GM04503 (cell line): ENCODE measurements around the gene BMAL2.

Source experiments
- DNase-seq: peaks from one replicate; pipeline ENCODE4 v3.0.0-alpha.2; 2012; ENCODE audit warnings: low read depth

Gene BMAL2

DNA sequence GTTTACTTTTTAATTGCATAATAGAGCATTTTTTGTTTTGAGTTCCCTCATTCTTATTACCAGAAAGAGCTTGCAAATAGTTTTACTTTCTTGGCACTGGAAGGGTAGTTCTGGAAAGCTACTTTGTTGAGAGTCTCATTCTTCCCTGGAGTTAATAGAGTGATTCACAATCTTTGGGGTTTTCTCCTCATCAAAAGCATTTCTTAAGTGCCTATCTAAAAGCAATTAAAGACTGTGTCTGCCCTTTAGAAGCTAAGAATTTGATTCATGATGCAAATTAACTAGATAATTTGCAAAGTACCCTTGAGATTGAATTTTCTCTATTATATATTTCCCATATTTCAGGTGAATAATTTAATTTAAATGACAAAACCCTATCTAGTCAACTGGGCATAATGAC, 8.1 kb upstream of the BMAL2 start:
- DNase-seq, result no peak

DNA sequence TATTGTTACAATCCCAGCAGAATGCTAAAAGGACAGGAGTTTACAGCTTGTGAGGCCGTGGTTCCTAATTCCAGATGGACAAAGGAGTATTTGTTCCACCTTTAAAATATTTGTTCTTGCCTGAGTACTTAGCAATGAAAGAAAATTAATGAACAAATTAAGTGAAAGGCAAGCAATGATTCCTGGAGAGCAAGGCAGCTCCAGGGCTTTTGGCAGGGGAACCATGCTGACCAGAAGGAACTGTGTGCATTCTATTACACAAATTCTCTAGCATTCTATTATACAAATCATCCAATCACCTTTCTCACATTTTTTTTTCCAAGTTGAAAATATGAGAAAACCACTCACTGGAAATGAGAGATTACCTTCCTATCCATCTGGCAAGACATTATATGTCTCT, 1.8 kb upstream of the BMAL2 start:
- no peak for DNase-seq

DNA sequence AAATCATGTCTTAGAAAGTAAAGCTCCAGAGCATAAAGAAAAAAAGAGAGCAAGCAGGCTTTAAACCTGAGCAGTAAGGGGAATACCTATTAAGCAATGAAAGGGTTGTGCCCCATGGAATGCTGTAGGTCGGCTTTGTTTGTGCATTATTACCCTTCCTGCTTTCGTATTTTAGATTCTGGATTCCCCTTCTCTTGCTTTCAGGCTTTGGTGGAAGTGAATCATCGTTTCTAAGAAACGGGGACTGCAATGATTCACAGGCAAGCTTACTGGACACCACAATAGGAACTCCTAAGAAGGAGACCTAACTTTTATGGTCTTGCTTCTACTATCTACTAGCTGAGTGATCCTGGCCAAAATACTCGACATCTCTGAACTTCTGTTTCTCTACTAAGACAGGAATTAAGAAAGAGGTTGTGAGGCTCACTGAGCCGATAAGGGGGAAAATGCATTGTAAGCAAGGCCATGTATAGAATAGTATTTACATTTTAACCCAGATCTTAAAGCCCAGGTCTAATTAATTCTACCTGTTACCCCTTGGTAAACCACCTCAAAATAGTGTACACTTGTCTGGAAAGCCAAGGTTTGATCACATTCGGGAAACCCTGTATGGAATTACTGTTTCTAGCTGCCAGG, 1.2 kb upstream of the BMAL2 start:
- peak; percentile 83 for DNase-seq

- no peak for DNase-seq
These were observed 710 bp upstream of the BMAL2 start for GRCh38 chr12:27331927-27332324.

- DNase-seq, result no peak
These were observed 276 bp upstream of the BMAL2 start for GRCh38 chr12:27332407-27332713.

- DNase-seq, result no peak
These were observed 870 bp downstream of the BMAL2 start for GRCh38 chr12:27333403-27334009.

DNA sequence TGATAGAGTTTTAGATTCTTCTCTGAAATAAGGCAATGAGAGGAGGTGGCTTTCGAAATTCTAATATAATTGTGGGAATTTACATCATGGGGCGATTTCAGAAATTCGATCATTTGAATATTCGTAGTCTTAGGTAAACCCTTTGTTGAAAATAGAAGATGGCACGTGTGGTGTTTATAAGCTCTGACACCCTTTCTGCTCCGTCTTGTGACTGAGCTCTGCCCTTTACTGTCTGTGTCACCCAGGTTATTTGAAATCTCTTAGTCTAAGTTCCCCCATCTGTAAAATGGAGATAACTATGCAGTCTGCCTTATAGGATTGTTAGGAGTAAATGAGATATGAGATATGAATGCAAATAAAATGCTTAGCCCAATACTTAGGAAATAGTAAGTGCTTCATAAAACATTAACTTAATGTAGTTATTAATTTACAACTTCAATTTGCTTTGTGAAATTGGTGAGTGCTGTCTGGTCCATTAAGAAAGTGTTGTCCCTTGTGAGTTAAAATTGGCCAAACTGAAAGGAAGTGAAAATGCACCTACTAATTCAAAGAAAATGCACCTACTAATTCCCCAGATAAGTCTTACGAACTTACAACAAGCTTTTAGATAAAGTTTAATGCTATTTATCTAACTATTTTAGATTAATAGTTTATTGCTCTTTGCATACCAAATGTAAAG, 1.5 kb downstream of the BMAL2 start:
- DNase-seq, result no peak

- DNase-seq, result no peak
These were observed 2.1 kb downstream of the BMAL2 start for GRCh38 chr12:27334721-27335082.

DNA sequence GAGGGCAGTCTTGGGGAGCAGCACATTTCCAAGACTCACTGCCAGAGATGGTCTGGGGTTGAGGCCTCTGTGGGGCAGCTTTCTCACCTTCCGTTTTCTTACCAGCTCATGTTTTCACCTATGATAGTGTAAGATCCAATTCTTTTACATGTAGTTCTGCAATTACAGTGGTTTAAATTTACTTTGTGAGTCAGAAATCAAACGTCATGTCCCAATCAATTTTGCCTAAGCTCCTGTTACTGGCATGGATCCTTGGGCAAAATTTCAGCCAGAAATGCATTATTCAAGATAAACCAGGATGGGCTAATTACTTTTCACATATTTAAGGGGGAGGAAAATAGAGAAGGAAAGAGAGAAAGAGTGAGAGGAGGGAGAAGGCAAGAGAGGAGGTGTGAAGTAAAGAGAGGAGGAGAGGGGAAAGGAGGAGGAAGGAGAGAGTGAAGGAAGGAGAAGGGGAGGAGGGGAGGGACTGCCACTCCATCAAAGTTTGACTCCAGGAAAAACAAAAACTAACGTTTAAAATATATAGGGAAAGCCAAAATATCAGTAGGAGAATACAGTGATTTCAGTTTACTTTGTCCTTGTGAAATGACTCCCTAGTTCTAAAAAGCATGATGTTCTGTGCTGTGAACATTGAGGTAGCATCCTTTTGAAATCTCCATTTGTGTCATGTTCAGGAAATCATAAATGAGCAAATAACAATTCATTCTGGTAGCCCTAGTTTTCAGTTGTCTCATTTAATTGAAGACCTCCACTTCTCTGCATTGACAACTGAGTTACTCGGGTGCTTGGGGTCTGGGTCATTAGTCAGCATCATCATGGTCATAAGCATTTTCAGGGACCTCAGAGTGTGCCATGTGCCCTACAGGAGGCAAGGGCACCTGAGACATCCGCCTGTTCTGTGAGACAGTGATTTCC, 3.0 kb downstream of the BMAL2 start:
- DNase-seq, result no peak

GRCh38 chr12:27336282-27336653, 3.6 kb downstream of the BMAL2 start:
- DNase-seq, result no peak

DNA sequence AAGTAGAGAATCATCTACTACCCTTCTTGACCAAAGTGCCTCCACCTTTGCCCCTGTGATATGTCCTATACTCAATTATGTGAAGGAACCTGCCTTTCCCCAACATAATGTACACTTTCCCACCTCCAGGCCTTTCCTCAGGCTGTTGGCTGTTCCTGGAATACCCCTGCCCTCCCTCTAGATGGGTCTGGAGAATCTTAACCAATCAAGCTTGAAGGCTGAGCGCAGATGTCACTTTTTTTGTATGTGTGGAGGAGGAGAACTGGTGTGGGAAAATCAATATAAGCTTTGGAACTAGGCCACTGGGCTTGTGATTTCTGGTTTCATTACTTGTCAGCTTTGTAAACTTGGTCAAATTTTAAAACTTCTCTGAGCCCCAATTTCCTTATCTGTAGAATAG, 4.7 kb downstream of the BMAL2 start:
- DNase-seq, result no peak

GRCh38 chr12:27338473-27338872, 5.8 kb downstream of the BMAL2 start:
- DNase-seq, result no peak

DNA sequence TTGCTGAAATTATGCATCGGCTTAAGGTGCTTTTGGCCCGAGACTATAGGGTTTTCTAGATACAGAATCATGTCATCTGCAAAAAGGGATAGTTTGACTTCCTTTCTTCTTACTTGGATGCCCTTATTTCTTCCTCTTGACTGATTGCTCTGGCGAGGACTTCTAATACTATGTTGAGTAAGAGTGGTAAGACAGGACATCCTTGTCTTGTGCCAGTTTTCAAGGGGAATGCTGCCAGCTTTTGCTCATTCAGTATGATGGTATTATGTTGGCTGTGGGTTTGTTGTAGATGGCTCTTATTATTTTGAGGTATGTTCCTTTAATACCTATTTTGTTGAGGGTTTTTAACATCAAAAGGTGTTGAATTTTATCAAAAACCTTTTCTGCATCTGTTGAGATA, 8.3 kb downstream of the BMAL2 start:
- no peak for DNase-seq

- no peak for DNase-seq
These were observed 9.9 kb downstream of the BMAL2 start for GRCh38 chr12:27342536-27342935.

DNA sequence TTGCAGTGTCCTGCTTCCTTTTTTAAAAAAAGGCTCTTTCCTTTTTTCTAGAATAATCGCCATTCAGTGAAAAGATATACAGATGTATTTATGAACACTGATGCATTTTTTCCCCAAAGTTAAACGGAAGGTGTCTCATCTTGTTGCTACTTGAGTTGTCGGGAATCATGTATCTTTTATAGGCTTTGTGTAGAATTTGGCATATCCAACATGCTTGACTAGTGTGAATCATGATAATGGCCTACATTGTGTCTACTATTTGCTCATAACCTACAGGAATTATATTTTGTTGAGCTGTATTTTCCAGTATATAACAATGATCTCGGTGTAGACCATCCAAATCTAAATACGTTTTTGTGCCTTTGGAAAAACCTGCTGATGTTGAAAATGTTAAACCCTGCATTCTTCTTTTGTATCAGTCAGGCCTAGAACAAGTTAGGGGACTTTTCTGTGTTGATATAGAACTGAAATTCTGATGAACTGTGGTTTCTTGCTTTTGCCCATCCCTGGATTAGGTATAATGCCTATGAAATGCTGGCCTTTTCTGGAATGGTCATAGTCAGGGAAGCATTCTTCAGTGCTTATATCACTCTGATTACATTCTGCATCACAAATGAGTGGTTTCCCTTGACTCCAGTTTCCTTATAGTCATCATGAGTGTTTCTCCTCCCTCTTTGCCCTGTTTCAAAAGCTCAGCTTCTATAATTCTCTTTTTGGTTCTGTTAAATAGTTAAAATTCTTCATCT, 10.8 kb downstream of the BMAL2 start:
- peak; percentile 81 for DNase-seq

GRCh38 chr12:27344246-27344645, 11.6 kb downstream of the BMAL2 start:
- DNase-seq, result no peak

DNA sequence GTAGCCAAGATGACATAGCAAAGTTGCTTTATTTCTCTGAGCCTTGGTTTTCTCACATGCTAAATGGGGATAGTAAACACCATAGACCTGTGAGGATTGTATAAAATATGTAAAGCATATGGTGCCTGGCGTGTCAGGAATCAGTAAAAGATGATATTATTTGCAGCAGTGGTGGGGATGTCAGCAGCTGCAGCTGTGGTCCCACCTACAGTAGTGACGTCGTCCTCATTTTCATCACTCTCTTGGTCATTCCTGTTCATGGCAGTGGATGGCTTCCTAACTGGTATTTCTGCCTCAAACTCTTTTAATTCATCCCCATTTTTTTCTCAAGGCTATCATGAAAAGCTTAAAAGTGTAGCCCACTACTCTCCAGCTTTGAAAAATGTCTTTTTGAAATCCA, 12.1 kb downstream of the BMAL2 start:
- no peak for DNase-seq

DNA sequence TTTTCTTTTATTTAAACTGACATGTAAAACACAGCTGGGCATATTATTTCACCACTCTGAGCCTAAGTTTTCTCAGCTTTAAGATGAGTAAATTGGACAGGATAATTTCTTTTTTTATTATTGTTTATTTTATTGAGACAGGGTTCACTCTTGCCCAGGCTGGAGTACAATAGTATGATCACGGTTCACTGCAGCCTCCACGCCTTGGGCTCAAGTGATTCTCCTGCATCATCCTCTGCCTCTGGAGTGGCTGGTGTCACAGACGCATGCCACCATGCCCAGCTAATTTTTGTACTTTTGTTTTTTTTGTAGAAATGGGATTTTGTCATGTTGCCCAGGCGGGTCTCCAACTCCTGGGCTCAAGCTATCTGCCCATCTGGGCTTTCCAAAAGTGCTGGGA, 12.7 kb downstream of the BMAL2 start:
- no peak for DNase-seq

DNA sequence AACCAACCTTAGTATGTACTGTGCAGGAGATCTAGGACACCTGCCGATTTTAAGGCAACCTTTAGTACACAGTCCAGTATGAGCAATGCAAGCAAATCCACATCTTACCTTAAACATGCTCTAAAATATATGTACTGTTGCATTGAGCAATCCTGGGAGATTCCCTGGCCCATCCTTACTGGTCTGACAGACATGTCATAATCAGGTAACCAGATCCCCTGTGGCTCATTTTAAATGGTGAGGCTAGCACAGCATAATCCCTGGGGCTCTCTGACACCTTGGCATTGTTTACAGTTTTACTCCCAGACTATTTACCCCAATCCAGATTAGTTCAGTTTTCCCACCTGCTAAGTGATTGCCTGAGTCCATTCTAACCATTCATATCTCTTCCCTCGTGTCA, 15.1 kb downstream of the BMAL2 start:
- DNase-seq, result no peak

DNA sequence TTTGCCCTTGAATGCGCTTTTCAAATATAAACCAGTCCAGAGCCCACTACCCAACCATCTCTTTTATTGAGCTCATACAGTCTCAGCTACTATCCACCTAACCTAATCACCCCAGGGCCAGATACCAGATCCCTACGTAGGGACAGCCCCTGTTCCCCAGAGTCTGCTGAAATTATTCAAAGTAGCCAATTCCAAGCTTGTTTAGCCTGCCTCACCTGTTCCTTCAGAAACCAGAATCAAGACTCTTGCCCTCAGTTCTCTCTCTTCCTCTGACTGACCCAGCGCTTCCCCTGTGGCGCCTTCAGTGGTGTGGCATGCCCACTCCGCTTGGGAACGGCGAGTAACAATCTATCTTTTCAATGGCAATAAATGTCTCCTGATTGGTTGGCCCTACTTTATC, 18.8 kb downstream of the BMAL2 start:
- DNase-seq, result no peak

GRCh38 chr12:27355486-27355885, 22.9 kb downstream of the BMAL2 start:
- DNase-seq, result no peak

DNA sequence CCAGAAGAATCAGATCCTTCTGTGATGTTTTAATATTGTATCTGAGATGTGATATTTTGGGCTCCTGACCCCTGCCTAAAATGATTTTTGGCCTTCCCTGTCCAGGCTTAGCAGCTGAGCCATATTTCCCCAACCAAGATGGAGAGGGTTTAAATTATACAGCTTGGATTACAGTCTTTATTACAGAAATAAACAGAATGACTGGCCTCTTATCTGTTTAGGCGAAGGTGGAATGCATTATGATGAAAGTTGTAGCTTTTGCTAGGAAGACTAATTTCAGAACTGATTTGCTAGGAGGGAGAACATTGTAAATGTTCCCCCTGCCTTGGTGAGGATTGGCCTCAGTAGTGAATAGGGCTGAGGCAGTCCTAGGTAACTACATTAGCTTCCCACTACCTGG, 23.3 kb downstream of the BMAL2 start:
- DNase-seq, result no peak
